Neural cell (in vitro differentiated cells): ENCODE results near the gene ZNF90. TPM values are rescaled to one million over a fixed set of nuclear protein-coding genes. Genes with fewer than 3 reads are reported as not detected.
"Not testable (repeated sequence)": the region's sequence is repeated elsewhere in the genome, so short reads cannot be mapped to it uniquely, and the experiment has no call there.

Experiments used
- H2AFZ ChIP-seq: fragments of 200-600, 300-800 bp; sonication (generic), shearing (Covaris generic); 2 replicates; pipeline ENCODE4 v1.6.0; 2014; ENCODE audit warnings: low read depth, mild to moderate bottlenecking, antibody characterized with exemption, low read length, moderate library complexity
- H3F3A ChIP-seq: fragments of 200-600 bp; shearing (Covaris generic); 2 replicates; pipeline ENCODE4 v1.6.1; 2016; ENCODE audit warnings: mild to moderate bottlenecking, moderate library complexity, mixed read lengths, antibody characterized with exemption, low read length; ENCODE audit not compliant: insufficient read depth, poor library complexity, severe bottlenecking
- H3K27ac ChIP-seq: fragments of 200-600, 300-800 bp; sonication (generic), shearing (Covaris generic); 2 replicates; pipeline ENCODE4 v1.5.1; 2014; ENCODE audit warnings: mild to moderate bottlenecking, low read length, moderate library complexity
- H3K27me3 ChIP-seq: fragments of 300-800, 200-600 bp; sonication (generic), shearing (Covaris generic); 2 replicates; pipeline ENCODE4 v1.6.0; 2014; ENCODE audit warnings: mild to moderate bottlenecking, low read depth, low read length, moderate library complexity; ENCODE audit not compliant: insufficient read depth
- H3K36me3 ChIP-seq: fragments of 300-800, 200-600 bp; sonication (generic), shearing (Covaris generic); 2 replicates; pipeline ENCODE4 v1.5.1; 2014; ENCODE audit warnings: mild to moderate bottlenecking, antibody characterized with exemption, low read length, moderate library complexity; ENCODE audit not compliant: insufficient read depth
- H3K4me2 ChIP-seq: fragments of 300-800, 200-600 bp; sonication (generic), shearing (Covaris generic); 2 replicates; pipeline ENCODE4 v1.6.0; 2014; ENCODE audit warnings: mild to moderate bottlenecking, low read length
- H3K4me3 ChIP-seq: fragments of 300-800, 200-600 bp; sonication (generic), shearing (Covaris generic); 2 replicates; pipeline ENCODE4 v1.5.1; 2014; ENCODE audit warnings: mild to moderate bottlenecking, low read length, moderate library complexity
- H3K79me2 ChIP-seq: fragments of 200-600 bp; shearing (Covaris generic); replicated peaks from 2 replicates; pipeline ENCODE4 v1.6.0; 2014; ENCODE audit warnings: mild to moderate bottlenecking, low read length, moderate library complexity; ENCODE audit not compliant: insufficient read depth
- H3K9ac ChIP-seq: fragments of 300-800, 200-600 bp; sonication (generic), shearing (Covaris generic); 2 replicates; pipeline ENCODE4 v1.6.1; 2016; ENCODE audit warnings: mild to moderate bottlenecking, low read length, mixed read lengths
- H3K9me2 ChIP-seq: fragments of 200-600 bp; shearing (Covaris generic); 2 replicates; pipeline ENCODE4 v1.6.1; 2016; ENCODE audit warnings: mild to moderate bottlenecking, low read length, mixed read lengths; ENCODE audit not compliant: insufficient read depth
- H3K9me3 ChIP-seq: fragments of 200-600, 300-800 bp; sonication (generic), shearing (Covaris generic); 2 replicates; pipeline ENCODE4 v1.6.1; 2016; ENCODE audit warnings: mild to moderate bottlenecking, mixed run types, low read length, moderate library complexity, mixed read lengths
- H4K20me1 ChIP-seq: fragments of 200-600 bp; shearing (Covaris generic); 2 replicates; pipeline ENCODE4 v1.6.1; 2016; ENCODE audit warnings: mild to moderate bottlenecking, mixed run types; ENCODE audit not compliant: insufficient read depth
- EP300 ChIP-seq: fragments of 450-650 bp; conservative IDR thresholded peaks from 2 replicates; pipeline ENCODE4 v1.6.1; 2014; ENCODE audit warnings: antibody characterized with exemption, mild to moderate bottlenecking, moderate library complexity; ENCODE audit not compliant: poor library complexity, severe bottlenecking
- EZH2 ChIP-seq: fragments of 200-600, 300-800 bp; shearing (Covaris generic), sonication (generic); IDR thresholded peaks from 2 replicates; pipeline ENCODE4 v1.6.1; 2014; ENCODE audit warnings: antibody characterized with exemption, low read length, borderline replicate concordance, mild to moderate bottlenecking; ENCODE audit not compliant: insufficient read depth, poor library complexity, severe bottlenecking
- MXI1 ChIP-seq: fragments of 450-650 bp; conservative IDR thresholded peaks from 2 replicates; pipeline ENCODE4 v1.6.1; 2014; ENCODE audit warnings: antibody characterized with exemption, mild to moderate bottlenecking; ENCODE audit not compliant: poor library complexity, severe bottlenecking
- POLR2AphosphoS5 ChIP-seq: IDR thresholded peaks from 2 replicates; pipeline ENCODE4 v1.6.1; 2012
- RAD21 ChIP-seq: fragments of 450-650 bp; conservative IDR thresholded peaks from 2 replicates; pipeline ENCODE4 v1.6.1; 2014; ENCODE audit warnings: antibody characterized with exemption, mild to moderate bottlenecking, moderate library complexity
- SMC3 ChIP-seq: fragments of 450-650 bp; conservative IDR thresholded peaks from 2 replicates; pipeline ENCODE4 v1.6.1; 2014; ENCODE audit warnings: antibody characterized with exemption, mild to moderate bottlenecking, moderate library complexity; ENCODE audit not compliant: poor library complexity
- TAF1 ChIP-seq: IDR thresholded peaks from 2 replicates; pipeline ENCODE4 v1.6.1; 2012; ENCODE audit warnings: low read depth
- polyA plus RNA-seq: library from polyadenylated mRNA; depleted of rRNA; stranded (reverse); fragments of >200 nt; gene quantifications from 2 replicates; pipeline ENCODE4 v1.2.3, GENCODE V29; 2014
- TF ChIP-seq, protein P1 (sequence below): fragments of 450-650 bp; IDR thresholded peaks from 2 replicates; pipeline ENCODE4 v1.5.1; 2014; ENCODE audit warnings: antibody characterized with exemption, mild to moderate bottlenecking, moderate library complexity; ENCODE audit not compliant: poor library complexity, severe bottlenecking
- TF ChIP-seq, protein P2 (sequence below): IDR thresholded peaks from 2 replicates; pipeline ENCODE4 v1.6.1; 2012; ENCODE audit warnings: borderline replicate concordance

Gene ZNF90
- polyA plus RNA-seq, 1 donor from 2014 or later: 0.37 TPM

DNA sequence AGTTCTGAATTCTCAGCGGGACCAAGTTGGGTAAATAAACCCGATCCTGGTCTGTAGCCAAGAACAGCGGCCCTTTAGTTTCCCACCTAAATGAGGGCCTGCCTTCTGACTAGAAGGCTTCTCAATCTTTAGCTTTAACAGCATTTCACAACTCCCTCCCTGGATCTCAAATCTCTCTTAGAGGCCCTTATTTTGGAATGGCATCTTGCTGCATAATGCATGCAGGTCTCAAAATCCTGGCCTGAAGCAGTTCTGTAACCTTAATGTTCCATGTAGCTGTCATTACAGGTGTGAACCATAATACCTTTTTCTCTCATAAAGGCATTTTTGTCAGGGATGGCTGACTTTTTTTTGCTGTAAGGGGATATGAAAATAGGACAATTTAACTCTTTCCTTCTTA, 29.5 kb downstream of the ZNF90 start:
- Histone ChIP-seq H3F3A (no peaks in the 10 kb centered on the region), H3K9me2 (no peaks in the 10 kb centered on the region), H3K79me2 (no peaks in the 10 kb centered on the region), H3K4me2 (no peak overlapping the region), H3K36me3 (no peaks in the 10 kb centered on the region), H4K20me1 (no peaks in the 10 kb centered on the region), H3K9me3 (peaks cover 2% of the 10 kb centered on the region), H2AFZ (no peak overlapping the region), H3K4me3 (no peak overlapping the region), H3K9ac (no peak overlapping the region), H3K27me3 (no peaks in the 10 kb centered on the region), H3K27ac (no peak overlapping the region)
- TF ChIP-seq SMC3 (no peak), MXI1 (no peak)
- TF ChIP-seq, protein P1, sequence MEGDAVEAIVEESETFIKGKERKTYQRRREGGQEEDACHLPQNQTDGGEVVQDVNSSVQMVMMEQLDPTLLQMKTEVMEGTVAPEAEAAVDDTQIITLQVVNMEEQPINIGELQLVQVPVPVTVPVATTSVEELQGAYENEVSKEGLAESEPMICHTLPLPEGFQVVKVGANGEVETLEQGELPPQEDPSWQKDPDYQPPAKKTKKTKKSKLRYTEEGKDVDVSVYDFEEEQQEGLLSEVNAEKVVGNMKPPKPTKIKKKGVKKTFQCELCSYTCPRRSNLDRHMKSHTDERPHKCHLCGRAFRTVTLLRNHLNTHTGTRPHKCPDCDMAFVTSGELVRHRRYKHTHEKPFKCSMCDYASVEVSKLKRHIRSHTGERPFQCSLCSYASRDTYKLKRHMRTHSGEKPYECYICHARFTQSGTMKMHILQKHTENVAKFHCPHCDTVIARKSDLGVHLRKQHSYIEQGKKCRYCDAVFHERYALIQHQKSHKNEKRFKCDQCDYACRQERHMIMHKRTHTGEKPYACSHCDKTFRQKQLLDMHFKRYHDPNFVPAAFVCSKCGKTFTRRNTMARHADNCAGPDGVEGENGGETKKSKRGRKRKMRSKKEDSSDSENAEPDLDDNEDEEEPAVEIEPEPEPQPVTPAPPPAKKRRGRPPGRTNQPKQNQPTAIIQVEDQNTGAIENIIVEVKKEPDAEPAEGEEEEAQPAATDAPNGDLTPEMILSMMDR: no peak

DNA sequence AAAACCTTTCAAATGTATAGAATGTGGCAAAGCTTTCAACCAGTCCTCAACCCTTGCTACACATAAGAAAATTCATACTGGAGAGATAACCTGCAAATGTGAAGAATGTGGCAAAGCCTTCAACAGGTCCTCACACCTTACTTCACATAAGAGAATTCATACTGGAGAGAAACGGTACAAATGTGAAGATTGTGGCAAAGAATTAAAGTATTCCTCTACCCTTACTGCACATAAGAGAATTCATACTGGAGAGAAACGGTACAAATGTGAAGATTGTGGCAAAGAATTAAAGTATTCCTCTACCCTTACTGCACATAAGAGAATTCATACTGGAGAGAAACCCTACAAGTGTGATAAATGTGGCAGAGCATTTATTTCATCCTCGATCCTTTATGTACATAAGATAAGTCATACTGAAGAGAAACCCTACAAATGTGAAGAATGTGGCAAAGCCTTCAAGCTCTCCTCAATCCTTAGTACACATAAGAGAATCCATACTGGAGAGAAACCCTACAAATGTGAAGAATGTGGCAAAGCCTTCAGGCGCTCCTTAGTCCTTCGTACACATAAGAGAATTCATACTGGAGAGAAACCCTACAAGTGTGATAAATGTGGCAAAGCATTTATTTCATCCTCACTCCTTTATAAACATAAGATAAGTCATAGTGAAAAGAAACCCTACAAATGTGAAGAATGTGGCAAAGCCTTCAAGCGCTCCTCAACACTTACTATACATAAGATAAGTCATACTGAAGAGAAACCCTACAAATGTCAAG, 40.5 kb downstream of the ZNF90 start:
- not testable (repeated sequence) for H3K27ac ChIP-seq, H3F3A ChIP-seq, H2AFZ ChIP-seq, H3K4me3 ChIP-seq, H3K27me3 ChIP-seq, H3K4me2 ChIP-seq, H3K9ac ChIP-seq, H3K9me2 ChIP-seq, H4K20me1 ChIP-seq, H3K36me3 ChIP-seq, H3K79me2 ChIP-seq
- peaks cover 21% of the 10 kb centered on the region for H3K9me3 ChIP-seq

DNA sequence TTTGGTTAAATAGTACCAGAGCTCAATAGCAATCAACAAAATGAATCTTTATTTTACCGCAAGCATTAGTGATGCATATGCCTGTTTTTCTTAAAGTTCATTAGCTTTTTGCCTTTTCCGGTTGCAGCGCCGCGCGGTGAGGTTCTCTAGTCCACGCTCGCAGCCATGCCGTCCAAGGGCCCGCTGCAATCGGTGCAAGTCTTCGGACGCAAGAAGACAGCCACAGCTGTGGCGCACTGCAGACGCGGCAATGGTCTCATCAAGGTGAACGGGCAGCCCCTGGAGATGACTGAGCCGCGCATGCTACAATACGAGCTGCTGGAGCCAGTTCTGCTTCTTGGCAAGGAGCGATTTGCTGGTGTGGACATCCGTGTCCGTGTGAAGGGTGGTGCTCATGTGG, 47.1 kb downstream of the ZNF90 start:
- no peak overlapping the region for H3K27ac ChIP-seq
- no peak overlapping the region for H3K4me3 ChIP-seq
- H2AFZ ChIP-seq: no peak overlapping the region
- no peaks in the 10 kb centered on the region for H4K20me1 ChIP-seq
- no peak overlapping the region for H3K4me2 ChIP-seq
- no peak overlapping the region for H3K9ac ChIP-seq
- TF ChIP-seq, protein P2, sequence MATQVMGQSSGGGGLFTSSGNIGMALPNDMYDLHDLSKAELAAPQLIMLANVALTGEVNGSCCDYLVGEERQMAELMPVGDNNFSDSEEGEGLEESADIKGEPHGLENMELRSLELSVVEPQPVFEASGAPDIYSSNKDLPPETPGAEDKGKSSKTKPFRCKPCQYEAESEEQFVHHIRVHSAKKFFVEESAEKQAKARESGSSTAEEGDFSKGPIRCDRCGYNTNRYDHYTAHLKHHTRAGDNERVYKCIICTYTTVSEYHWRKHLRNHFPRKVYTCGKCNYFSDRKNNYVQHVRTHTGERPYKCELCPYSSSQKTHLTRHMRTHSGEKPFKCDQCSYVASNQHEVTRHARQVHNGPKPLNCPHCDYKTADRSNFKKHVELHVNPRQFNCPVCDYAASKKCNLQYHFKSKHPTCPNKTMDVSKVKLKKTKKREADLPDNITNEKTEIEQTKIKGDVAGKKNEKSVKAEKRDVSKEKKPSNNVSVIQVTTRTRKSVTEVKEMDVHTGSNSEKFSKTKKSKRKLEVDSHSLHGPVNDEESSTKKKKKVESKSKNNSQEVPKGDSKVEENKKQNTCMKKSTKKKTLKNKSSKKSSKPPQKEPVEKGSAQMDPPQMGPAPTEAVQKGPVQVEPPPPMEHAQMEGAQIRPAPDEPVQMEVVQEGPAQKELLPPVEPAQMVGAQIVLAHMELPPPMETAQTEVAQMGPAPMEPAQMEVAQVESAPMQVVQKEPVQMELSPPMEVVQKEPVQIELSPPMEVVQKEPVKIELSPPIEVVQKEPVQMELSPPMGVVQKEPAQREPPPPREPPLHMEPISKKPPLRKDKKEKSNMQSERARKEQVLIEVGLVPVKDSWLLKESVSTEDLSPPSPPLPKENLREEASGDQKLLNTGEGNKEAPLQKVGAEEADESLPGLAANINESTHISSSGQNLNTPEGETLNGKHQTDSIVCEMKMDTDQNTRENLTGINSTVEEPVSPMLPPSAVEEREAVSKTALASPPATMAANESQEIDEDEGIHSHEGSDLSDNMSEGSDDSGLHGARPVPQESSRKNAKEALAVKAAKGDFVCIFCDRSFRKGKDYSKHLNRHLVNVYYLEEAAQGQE: no peak
- TF ChIP-seq POLR2AphosphoS5 (no peak), TAF1 (no peak), MXI1 (no peak), EP300 (no peak), SMC3 (no peak), RAD21 (no peak), EZH2 (no peak)
- TF ChIP-seq, protein P1: no peak
- H3K9me2 ChIP-seq: no peaks in the 10 kb centered on the region
- no peaks in the 10 kb centered on the region for H3K36me3 ChIP-seq
- H3K79me2 ChIP-seq: no peaks in the 10 kb centered on the region
- H3K27me3 ChIP-seq: no peaks in the 10 kb centered on the region
- H3K9me3 ChIP-seq: peaks cover 16% of the 10 kb centered on the region
- H3F3A ChIP-seq: no peaks in the 10 kb centered on the region

DNA sequence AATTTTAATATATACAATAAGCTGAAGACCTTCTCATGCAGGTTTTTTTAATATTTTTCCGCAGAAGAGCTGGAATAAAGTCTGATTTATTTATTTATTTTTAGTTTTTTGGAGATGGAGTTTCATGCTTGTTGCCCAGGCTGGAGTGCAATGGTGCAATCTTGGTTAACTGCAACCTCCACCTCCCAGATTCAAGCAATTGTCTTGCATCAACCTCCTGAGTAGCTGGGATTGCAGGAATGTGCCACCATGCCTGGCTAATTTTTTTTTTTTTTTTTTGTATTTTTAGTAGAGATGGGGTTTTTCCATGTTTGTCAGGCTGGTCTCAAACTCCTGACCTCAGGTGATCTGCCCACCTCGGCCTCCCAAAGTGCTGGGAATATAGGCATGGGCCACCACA, 55.1 kb downstream of the ZNF90 start:
- not testable (repeated sequence) for H4K20me1 ChIP-seq, H3K9me2 ChIP-seq, H3K27me3 ChIP-seq, H3K36me3 ChIP-seq, H3K9ac ChIP-seq, H3K4me3 ChIP-seq, H3F3A ChIP-seq, H3K79me2 ChIP-seq, H3K9me3 ChIP-seq, H2AFZ ChIP-seq, H3K27ac ChIP-seq, H3K4me2 ChIP-seq
